ENCODE results near the gene MAMDC2. TPM values are rescaled to one million over a fixed set of nuclear protein-coding genes. Genes with fewer than 3 reads are reported as not detected.

Gene MAMDC2
- total and polyA plus RNA-seq, 2 of the 8 experiments (the other 6 are each of a cell fraction or from before 2014, with no cell fraction given), result 6.1 to 15.4 TPM

DNA sequence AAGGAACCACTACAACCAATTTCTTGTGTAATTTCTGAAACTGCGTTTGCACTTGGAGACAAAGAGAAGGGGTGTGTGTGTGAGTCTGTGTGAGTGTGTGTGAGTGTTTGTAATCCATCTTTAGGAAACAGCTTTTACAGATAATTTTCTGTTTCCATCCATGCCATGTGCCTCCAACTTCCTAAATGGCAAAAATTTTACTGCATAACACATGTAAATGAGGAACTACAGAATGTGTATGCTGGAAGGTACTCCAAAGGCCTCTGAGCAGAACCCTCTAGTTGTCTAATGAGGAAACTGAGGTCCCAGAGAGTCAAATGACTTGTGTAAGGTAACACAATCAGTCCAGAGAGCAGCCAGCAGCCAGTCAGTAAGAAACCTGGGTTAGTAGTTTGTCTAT is 20.8 kb downstream of the MAMDC2 start (continued):
- TF ChIP-seq, protein P1, sequence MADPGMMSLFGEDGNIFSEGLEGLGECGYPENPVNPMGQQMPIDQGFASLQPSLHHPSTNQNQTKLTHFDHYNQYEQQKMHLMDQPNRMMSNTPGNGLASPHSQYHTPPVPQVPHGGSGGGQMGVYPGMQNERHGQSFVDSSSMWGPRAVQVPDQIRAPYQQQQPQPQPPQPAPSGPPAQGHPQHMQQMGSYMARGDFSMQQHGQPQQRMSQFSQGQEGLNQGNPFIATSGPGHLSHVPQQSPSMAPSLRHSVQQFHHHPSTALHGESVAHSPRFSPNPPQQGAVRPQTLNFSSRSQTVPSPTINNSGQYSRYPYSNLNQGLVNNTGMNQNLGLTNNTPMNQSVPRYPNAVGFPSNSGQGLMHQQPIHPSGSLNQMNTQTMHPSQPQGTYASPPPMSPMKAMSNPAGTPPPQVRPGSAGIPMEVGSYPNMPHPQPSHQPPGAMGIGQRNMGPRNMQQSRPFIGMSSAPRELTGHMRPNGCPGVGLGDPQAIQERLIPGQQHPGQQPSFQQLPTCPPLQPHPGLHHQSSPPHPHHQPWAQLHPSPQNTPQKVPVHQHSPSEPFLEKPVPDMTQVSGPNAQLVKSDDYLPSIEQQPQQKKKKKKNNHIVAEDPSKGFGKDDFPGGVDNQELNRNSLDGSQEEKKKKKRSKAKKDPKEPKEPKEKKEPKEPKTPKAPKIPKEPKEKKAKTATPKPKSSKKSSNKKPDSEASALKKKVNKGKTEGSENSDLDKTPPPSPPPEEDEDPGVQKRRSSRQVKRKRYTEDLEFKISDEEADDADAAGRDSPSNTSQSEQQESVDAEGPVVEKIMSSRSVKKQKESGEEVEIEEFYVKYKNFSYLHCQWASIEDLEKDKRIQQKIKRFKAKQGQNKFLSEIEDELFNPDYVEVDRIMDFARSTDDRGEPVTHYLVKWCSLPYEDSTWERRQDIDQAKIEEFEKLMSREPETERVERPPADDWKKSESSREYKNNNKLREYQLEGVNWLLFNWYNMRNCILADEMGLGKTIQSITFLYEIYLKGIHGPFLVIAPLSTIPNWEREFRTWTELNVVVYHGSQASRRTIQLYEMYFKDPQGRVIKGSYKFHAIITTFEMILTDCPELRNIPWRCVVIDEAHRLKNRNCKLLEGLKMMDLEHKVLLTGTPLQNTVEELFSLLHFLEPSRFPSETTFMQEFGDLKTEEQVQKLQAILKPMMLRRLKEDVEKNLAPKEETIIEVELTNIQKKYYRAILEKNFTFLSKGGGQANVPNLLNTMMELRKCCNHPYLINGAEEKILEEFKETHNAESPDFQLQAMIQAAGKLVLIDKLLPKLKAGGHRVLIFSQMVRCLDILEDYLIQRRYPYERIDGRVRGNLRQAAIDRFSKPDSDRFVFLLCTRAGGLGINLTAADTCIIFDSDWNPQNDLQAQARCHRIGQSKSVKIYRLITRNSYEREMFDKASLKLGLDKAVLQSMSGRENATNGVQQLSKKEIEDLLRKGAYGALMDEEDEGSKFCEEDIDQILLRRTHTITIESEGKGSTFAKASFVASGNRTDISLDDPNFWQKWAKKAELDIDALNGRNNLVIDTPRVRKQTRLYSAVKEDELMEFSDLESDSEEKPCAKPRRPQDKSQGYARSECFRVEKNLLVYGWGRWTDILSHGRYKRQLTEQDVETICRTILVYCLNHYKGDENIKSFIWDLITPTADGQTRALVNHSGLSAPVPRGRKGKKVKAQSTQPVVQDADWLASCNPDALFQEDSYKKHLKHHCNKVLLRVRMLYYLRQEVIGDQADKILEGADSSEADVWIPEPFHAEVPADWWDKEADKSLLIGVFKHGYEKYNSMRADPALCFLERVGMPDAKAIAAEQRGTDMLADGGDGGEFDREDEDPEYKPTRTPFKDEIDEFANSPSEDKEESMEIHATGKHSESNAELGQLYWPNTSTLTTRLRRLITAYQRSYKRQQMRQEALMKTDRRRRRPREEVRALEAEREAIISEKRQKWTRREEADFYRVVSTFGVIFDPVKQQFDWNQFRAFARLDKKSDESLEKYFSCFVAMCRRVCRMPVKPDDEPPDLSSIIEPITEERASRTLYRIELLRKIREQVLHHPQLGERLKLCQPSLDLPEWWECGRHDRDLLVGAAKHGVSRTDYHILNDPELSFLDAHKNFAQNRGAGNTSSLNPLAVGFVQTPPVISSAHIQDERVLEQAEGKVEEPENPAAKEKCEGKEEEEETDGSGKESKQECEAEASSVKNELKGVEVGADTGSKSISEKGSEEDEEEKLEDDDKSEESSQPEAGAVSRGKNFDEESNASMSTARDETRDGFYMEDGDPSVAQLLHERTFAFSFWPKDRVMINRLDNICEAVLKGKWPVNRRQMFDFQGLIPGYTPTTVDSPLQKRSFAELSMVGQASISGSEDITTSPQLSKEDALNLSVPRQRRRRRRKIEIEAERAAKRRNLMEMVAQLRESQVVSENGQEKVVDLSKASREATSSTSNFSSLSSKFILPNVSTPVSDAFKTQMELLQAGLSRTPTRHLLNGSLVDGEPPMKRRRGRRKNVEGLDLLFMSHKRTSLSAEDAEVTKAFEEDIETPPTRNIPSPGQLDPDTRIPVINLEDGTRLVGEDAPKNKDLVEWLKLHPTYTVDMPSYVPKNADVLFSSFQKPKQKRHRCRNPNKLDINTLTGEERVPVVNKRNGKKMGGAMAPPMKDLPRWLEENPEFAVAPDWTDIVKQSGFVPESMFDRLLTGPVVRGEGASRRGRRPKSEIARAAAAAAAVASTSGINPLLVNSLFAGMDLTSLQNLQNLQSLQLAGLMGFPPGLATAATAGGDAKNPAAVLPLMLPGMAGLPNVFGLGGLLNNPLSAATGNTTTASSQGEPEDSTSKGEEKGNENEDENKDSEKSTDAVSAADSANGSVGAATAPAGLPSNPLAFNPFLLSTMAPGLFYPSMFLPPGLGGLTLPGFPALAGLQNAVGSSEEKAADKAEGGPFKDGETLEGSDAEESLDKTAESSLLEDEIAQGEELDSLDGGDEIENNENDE (IDR thresholded peaks at IDR 0.05; ENCODE audit: insufficient replicate concordance, low read length), result no peak
- TF ChIP-seq KDM1A (IDR thresholded peaks at IDR 0.05; ENCODE audit: borderline replicate concordance, low read length), result no peak
- TF ChIP-seq POLR2A (IDR thresholded peaks at IDR 0.05; ENCODE audit: control extremely low read depth in 1 of 2, low read depth in 2 of 2, low read length in 2 of 2), result no peak
- TF ChIP-seq EGR1 (IDR thresholded peaks at IDR 0.05; ENCODE audit: borderline replicate concordance, low read depth, low read length), result no peak

Measured in H1 (cell line).